Measurements from ENCODE around the gene KCNH1. TPM values are rescaled to one million over a fixed set of nuclear protein-coding genes. Genes with fewer than 3 reads are reported as not detected.

Gene KCNH1
- total RNA-seq, 1 experiment from 2014 or later, result 0.17 TPM

DNA sequence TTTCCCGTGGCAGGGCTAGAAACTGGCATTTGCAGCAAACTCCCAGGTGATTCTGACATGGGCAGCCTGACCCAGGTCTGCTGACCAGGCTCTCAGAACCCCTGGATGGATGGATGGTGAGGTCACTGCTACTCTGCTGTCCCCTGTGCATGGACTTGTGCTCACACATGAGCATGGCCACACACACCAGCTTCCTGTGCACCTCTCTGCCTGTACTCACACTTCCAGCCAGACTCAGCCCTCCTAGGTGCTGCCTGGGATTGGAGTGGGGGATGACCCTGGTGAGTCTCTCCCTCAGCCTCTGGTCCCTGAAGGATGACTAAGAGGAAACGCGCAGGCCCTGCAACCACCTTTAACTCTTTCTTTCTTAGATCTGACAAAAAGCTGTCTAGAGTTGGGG is 444.1 kb downstream of the KCNH1 start (continued):
- no peak for TF ChIP-seq GABPB1 (CRISPR knock-in tag; IDR thresholded peaks at IDR 0.05)
- TF ChIP-seq IRF2 (CRISPR knock-in tag; IDR thresholded peaks at IDR 0.05; ENCODE audit: borderline replicate concordance, low read depth), result no peak

DNA sequence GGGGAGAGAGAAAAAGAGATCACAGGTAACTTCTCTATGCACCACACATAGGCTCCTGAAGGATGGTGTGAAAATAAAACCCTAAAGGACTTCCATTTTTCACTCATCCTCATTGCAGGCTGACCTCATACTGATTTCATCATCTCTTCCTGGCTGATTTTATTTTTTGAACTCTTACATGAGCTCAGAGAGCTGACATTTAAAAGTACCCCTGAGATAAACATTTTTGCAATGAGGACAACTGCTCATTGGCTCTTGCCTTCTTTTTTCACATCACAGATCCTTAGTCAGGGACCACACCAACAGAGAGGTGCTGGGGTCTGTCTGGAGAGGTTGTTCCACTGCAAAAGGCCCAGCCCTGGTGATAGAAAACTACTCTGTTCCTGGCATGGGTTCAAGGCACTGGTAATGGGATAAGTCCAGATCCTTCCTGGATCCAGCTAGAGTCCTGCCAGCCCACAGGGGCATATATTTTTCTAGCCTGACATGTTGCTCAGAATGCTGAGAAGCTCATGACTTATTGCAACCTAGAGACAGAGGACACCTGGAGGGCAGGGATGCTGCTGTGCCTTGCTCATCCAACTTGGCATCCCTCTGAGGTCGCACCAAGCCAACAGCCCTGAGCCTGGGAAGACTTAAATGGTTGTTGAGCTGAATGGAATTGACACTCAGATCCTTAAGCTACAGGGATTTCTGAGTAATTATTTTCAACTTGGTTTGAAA is 445.3 kb downstream of the KCNH1 start:
- H3K4me3 Mint-ChIP-seq, result no peak overlapping the region
- DNase-seq (ENCODE audit: low spot score), result no peak
- TF ChIP-seq, protein P1, sequence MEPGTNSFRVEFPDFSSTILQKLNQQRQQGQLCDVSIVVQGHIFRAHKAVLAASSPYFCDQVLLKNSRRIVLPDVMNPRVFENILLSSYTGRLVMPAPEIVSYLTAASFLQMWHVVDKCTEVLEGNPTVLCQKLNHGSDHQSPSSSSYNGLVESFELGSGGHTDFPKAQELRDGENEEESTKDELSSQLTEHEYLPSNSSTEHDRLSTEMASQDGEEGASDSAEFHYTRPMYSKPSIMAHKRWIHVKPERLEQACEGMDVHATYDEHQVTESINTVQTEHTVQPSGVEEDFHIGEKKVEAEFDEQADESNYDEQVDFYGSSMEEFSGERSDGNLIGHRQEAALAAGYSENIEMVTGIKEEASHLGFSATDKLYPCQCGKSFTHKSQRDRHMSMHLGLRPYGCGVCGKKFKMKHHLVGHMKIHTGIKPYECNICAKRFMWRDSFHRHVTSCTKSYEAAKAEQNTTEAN (CRISPR knock-in tag; IDR thresholded peaks at IDR 0.05), result no peak
- TF ChIP-seq NFE2L1 (CRISPR knock-in tag; IDR thresholded peaks at IDR 0.05), result no peak
- no peak for TF ChIP-seq IRF2 (CRISPR knock-in tag; IDR thresholded peaks at IDR 0.05; ENCODE audit: borderline replicate concordance, low read depth)
- no peak for TF ChIP-seq ZNF138 (CRISPR knock-in tag; conservative IDR thresholded peaks at IDR 0.05)
- TF ChIP-seq, protein P2, sequence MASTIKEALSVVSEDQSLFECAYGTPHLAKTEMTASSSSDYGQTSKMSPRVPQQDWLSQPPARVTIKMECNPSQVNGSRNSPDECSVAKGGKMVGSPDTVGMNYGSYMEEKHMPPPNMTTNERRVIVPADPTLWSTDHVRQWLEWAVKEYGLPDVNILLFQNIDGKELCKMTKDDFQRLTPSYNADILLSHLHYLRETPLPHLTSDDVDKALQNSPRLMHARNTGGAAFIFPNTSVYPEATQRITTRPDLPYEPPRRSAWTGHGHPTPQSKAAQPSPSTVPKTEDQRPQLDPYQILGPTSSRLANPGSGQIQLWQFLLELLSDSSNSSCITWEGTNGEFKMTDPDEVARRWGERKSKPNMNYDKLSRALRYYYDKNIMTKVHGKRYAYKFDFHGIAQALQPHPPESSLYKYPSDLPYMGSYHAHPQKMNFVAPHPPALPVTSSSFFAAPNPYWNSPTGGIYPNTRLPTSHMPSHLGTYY (CRISPR knock-in tag; IDR thresholded peaks at IDR 0.05), result no peak
- TF ChIP-seq ESRRA (CRISPR knock-in tag; IDR thresholded peaks at IDR 0.05; ENCODE audit: borderline replicate concordance), result no peak
- TF ChIP-seq, protein P3, sequence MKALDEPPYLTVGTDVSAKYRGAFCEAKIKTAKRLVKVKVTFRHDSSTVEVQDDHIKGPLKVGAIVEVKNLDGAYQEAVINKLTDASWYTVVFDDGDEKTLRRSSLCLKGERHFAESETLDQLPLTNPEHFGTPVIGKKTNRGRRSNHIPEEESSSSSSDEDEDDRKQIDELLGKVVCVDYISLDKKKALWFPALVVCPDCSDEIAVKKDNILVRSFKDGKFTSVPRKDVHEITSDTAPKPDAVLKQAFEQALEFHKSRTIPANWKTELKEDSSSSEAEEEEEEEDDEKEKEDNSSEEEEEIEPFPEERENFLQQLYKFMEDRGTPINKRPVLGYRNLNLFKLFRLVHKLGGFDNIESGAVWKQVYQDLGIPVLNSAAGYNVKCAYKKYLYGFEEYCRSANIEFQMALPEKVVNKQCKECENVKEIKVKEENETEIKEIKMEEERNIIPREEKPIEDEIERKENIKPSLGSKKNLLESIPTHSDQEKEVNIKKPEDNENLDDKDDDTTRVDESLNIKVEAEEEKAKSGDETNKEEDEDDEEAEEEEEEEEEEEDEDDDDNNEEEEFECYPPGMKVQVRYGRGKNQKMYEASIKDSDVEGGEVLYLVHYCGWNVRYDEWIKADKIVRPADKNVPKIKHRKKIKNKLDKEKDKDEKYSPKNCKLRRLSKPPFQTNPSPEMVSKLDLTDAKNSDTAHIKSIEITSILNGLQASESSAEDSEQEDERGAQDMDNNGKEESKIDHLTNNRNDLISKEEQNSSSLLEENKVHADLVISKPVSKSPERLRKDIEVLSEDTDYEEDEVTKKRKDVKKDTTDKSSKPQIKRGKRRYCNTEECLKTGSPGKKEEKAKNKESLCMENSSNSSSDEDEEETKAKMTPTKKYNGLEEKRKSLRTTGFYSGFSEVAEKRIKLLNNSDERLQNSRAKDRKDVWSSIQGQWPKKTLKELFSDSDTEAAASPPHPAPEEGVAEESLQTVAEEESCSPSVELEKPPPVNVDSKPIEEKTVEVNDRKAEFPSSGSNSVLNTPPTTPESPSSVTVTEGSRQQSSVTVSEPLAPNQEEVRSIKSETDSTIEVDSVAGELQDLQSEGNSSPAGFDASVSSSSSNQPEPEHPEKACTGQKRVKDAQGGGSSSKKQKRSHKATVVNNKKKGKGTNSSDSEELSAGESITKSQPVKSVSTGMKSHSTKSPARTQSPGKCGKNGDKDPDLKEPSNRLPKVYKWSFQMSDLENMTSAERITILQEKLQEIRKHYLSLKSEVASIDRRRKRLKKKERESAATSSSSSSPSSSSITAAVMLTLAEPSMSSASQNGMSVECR (CRISPR knock-in tag; IDR thresholded peaks at IDR 0.05; ENCODE audit: borderline replicate concordance), result no peak
- TF ChIP-seq, protein P4, sequence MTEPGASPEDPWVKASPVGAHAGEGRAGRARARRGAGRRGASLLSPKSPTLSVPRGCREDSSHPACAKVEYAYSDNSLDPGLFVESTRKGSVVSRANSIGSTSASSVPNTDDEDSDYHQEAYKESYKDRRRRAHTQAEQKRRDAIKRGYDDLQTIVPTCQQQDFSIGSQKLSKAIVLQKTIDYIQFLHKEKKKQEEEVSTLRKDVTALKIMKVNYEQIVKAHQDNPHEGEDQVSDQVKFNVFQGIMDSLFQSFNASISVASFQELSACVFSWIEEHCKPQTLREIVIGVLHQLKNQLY (CRISPR knock-in tag; IDR thresholded peaks at IDR 0.05), result no peak
- TF ChIP-seq, protein P5, sequence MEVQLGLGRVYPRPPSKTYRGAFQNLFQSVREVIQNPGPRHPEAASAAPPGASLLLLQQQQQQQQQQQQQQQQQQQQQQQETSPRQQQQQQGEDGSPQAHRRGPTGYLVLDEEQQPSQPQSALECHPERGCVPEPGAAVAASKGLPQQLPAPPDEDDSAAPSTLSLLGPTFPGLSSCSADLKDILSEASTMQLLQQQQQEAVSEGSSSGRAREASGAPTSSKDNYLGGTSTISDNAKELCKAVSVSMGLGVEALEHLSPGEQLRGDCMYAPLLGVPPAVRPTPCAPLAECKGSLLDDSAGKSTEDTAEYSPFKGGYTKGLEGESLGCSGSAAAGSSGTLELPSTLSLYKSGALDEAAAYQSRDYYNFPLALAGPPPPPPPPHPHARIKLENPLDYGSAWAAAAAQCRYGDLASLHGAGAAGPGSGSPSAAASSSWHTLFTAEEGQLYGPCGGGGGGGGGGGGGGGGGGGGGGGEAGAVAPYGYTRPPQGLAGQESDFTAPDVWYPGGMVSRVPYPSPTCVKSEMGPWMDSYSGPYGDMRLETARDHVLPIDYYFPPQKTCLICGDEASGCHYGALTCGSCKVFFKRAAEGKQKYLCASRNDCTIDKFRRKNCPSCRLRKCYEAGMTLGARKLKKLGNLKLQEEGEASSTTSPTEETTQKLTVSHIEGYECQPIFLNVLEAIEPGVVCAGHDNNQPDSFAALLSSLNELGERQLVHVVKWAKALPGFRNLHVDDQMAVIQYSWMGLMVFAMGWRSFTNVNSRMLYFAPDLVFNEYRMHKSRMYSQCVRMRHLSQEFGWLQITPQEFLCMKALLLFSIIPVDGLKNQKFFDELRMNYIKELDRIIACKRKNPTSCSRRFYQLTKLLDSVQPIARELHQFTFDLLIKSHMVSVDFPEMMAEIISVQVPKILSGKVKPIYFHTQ (CRISPR knock-in tag; IDR thresholded peaks at IDR 0.05), result no peak
- no peak for TF ChIP-seq ETV6 (CRISPR knock-in tag; IDR thresholded peaks at IDR 0.05)
- TF ChIP-seq SP1 (CRISPR knock-in tag; conservative IDR thresholded peaks at IDR 0.05), result no peak
- H3K9me3 Mint-ChIP-seq, result no peaks in the 10 kb centered on the region
- no peak for ATAC-seq
- no peak overlapping the region for H3K27ac Mint-ChIP-seq
- H3K27me3 Mint-ChIP-seq (ENCODE audit: low read depth), result no peaks in the 10 kb centered on the region
- ChIA-PET POLR2A (no interaction called here), CTCF (no interaction called here)
- no peaks in the 10 kb centered on the region for H3K36me3 Mint-ChIP-seq
- no peaks in the 10 kb centered on the region for H3K4me1 Mint-ChIP-seq
